ENCODE results near the gene NECAB3. TPM values are rescaled to one million over a fixed set of nuclear protein-coding genes. Genes with fewer than 3 reads are reported as not detected.

Gene NECAB3
- polyA plus RNA-seq, 1 of the 3 experiments (the other 2 are of a cell fraction): 20.1 TPM

DNA sequence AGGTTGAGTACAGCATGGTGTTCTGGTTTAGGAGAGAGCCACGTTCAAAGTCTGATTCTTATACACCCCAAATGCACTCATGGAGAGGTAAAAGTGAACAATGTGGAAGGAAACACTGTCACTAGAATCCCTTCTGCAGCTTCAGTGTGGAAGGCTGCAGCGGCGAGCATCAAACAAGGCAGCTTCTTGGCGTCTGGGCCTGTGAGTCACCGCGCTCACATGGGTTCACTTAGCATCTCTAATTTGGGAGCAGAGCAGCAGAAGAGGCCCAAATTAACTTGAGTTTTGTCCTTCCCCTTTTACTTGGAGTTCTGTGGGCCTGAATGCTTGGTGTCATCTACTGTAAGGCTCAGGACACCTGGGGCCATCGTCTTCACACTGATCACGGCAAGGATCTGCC, 22.9 kb upstream of the NECAB3 start:
- H3K36me3 ChIP-seq (replicated peaks in 1 of 2; ENCODE audit: control insufficient read depth in 1 of 2, insufficient read depth in 2 of 2, low read length in 1 of 2): no peaks in the 10 kb centered on the region
- H2AFZ ChIP-seq (ENCODE audit: low read depth): peak overlapping the region; percentile 73; the same call in 1 of the 2 replicates
- no peaks in the 10 kb centered on the region for H4K20me1 ChIP-seq (ENCODE audit: insufficient read depth)
- ChIA-PET POLR2A (interaction anchor here (1.0 to 1.2 kb wide), 4 partner anchors 10 to 35 kb away, joined by 3 to 7 read pairs (median 4); partner anchors contain the start of genes ACTL10, PXMP4 and ZNF341), CTCF (interaction anchor here (0.7 to 1.6 kb wide), 5 partner anchors 9 to 29 kb away, joined by 3 to 15 read pairs (median 4); partner anchors contain the start of genes E2F1 and PXMP4)
- H3K4me2 ChIP-seq: peak overlapping the region; percentile 7; the same call in 1 of the 2 replicates
- peaks cover 4 to 24% of the 10 kb centered on the region in 2 experiments; a peak in 3 of 4 replicates for H3K4me1 ChIP-seq (ENCODE audit: control insufficient read depth in 1 of 2, insufficient read depth in 2 of 2, low read depth in 1 of 2, low read length in 1 of 2)
- H3K9ac ChIP-seq: no peak overlapping the region
- no peaks in the 10 kb centered on the region for H3K9me2 ChIP-seq
- 39% methylated on average over 8 of the region's 8 CpGs for WGBS (ENCODE audit: low lambda C conversion rate)
- H3K27me3 ChIP-seq (ENCODE audit: insufficient read depth): no peaks in the 10 kb centered on the region
- peaks cover 11% of the 10 kb centered on the region for H3F3A ChIP-seq (replicated peaks; ENCODE audit: insufficient read depth)
- no peaks in the 10 kb centered on the region for H3K9me3 ChIP-seq
- H3K4me3 ChIP-seq (ENCODE audit: low read depth in 2 of 2, low read length in 1 of 2): no peak overlapping the region
- TF ChIP-seq, protein P1, sequence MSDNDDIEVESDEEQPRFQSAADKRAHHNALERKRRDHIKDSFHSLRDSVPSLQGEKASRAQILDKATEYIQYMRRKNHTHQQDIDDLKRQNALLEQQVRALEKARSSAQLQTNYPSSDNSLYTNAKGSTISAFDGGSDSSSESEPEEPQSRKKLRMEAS (IDR thresholded peaks at IDR 0.05; ENCODE audit: low read depth): peak; percentile 57
- TF ChIP-seq GABPA (IDR thresholded peaks at IDR 0.05; ENCODE audit: low read depth) (no peak), JUND (IDR thresholded peaks at IDR 0.05) (peak; percentile 62), RCOR1 (IDR thresholded peaks at IDR 0.05; ENCODE audit: low read length) (no peak), TAF1 (IDR thresholded peaks at IDR 0.05; ENCODE audit: borderline replicate concordance, low read depth, low read length) (no peak), NFIC (IDR thresholded peaks at IDR 0.05; ENCODE audit: borderline replicate concordance) (peak; percentile 59), TCF12 (IDR thresholded peaks at IDR 0.05) (peak; percentile 72), FOSL2 (IDR thresholded peaks at IDR 0.05; ENCODE audit: borderline replicate concordance, low read depth) (peak; percentile 64; the same call in 1 of the 2 replicates)
- TF ChIP-seq, protein P2, sequence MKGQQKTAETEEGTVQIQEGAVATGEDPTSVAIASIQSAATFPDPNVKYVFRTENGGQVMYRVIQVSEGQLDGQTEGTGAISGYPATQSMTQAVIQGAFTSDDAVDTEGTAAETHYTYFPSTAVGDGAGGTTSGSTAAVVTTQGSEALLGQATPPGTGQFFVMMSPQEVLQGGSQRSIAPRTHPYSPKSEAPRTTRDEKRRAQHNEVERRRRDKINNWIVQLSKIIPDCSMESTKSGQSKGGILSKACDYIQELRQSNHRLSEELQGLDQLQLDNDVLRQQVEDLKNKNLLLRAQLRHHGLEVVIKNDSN (IDR thresholded peaks at IDR 0.05; ENCODE audit: borderline replicate concordance, low read depth): peak; percentile 39; the same call in 1 of the 2 replicates
- TF ChIP-seq, protein P3, sequence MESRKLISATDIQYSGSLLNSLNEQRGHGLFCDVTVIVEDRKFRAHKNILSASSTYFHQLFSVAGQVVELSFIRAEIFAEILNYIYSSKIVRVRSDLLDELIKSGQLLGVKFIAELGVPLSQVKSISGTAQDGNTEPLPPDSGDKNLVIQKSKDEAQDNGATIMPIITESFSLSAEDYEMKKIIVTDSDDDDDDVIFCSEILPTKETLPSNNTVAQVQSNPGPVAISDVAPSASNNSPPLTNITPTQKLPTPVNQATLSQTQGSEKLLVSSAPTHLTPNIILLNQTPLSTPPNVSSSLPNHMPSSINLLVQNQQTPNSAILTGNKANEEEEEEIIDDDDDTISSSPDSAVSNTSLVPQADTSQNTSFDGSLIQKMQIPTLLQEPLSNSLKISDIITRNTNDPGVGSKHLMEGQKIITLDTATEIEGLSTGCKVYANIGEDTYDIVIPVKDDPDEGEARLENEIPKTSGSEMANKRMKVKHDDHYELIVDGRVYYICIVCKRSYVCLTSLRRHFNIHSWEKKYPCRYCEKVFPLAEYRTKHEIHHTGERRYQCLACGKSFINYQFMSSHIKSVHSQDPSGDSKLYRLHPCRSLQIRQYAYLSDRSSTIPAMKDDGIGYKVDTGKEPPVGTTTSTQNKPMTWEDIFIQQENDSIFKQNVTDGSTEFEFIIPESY (IDR thresholded peaks at IDR 0.05; ENCODE audit: borderline replicate concordance, low read depth): no peak
- TF ChIP-seq, protein P4, sequence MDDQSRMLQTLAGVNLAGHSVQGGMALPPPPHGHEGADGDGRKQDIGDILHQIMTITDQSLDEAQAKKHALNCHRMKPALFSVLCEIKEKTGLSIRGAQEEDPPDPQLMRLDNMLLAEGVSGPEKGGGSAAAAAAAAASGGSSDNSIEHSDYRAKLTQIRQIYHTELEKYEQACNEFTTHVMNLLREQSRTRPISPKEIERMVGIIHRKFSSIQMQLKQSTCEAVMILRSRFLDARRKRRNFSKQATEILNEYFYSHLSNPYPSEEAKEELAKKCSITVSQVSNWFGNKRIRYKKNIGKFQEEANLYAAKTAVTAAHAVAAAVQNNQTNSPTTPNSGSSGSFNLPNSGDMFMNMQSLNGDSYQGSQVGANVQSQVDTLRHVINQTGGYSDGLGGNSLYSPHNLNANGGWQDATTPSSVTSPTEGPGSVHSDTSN (IDR thresholded peaks at IDR 0.05): 0 out of 2 replicates have a peak, but pooled peaks have one; percentile 9
- DNase-seq: peak; percentile 42
- H3K79me2 ChIP-seq (ENCODE audit: insufficient read depth): no peaks in the 10 kb centered on the region
- H3K27ac ChIP-seq (ENCODE audit: low read depth in 2 of 2, low read length in 1 of 2): peak overlapping the region; percentile 72 to 94; a peak in 3 of 4 replicates

DNA sequence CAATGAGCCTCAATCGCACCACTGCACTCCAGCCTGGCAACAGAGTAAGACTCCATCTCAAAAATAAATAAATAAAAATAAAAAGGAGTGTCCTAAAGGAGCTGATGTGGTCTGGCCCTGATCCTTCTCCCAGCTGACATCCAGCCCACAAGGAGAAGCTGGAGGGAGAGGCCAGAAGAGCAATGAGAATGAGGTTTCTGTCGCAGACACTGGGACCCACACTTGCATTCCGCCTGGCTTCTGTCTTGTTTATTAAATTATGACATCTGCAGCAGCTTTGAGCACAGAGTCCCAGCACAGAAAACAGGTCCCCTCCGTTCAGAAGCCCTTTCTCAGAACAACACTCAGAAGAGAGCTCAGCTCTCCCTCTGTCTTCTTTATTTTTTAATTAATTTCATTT, 22.2 kb upstream of the NECAB3 start:
- 52% methylated on average over 3 of the region's 4 CpGs for WGBS (ENCODE audit: low lambda C conversion rate)
- Histone ChIP-seq H3K36me3 (replicated peaks in 1 of 2; ENCODE audit: control insufficient read depth in 1 of 2, insufficient read depth in 2 of 2, low read length in 1 of 2) (no peaks in the 10 kb centered on the region), H4K20me1 (ENCODE audit: insufficient read depth) (no peaks in the 10 kb centered on the region), H3K27me3 (ENCODE audit: insufficient read depth) (no peaks in the 10 kb centered on the region), H3K4me3 (ENCODE audit: low read depth in 2 of 2, low read length in 1 of 2) (no peak overlapping the region), H3K9ac (no peak overlapping the region), H3K79me2 (ENCODE audit: insufficient read depth) (no peaks in the 10 kb centered on the region), H3F3A (replicated peaks; ENCODE audit: insufficient read depth) (peaks cover 11% of the 10 kb centered on the region), H3K4me1 (ENCODE audit: control insufficient read depth in 1 of 2, insufficient read depth in 2 of 2, low read depth in 1 of 2, low read length in 1 of 2) (peaks cover 4 to 21% of the 10 kb centered on the region in 2 experiments; a peak in 3 of 4 replicates), H3K27ac (ENCODE audit: low read depth in 2 of 2, low read length in 1 of 2) (peak overlapping the region; percentile 72 to 94; a peak in 2 of 4 replicates), H3K9me3 (no peaks in the 10 kb centered on the region), H3K9me2 (no peaks in the 10 kb centered on the region), H2AFZ (ENCODE audit: low read depth) (no peak overlapping the region; the same call in 1 of the 2 replicates), H3K4me2 (no peak overlapping the region)
- TF ChIP-seq MXI1 (IDR thresholded peaks at IDR 0.05; ENCODE audit: low read depth, low read length) (peak; percentile 72; the same call in 1 of the 2 replicates), EP300 (IDR thresholded peaks at IDR 0.05; ENCODE audit: borderline replicate concordance in 1 of 2, low read depth in 1 of 2, low read length in 1 of 2) (peak in 1 of 2 experiments; percentile 74; a peak in 2 of 4 replicates), CHD2 (IDR thresholded peaks at IDR 0.05; ENCODE audit: low read length, partially characterized antibody) (peak; percentile 61), RAD21 (IDR thresholded peaks at IDR 0.05; ENCODE audit: low read length) (peak; percentile 31), FOXM1 (IDR thresholded peaks at IDR 0.05; ENCODE audit: low read depth) (no peak), TCF12 (IDR thresholded peaks at IDR 0.05) (peak; percentile 14; the same call in 1 of the 2 replicates), RCOR1 (IDR thresholded peaks at IDR 0.05; ENCODE audit: low read length) (peak; percentile 46; the same call in 1 of the 2 replicates)
- TF ChIP-seq, protein P2 (IDR thresholded peaks at IDR 0.05; ENCODE audit: borderline replicate concordance, low read depth): no peak
- DNase-seq: peak; percentile 81
- ChIA-PET CTCF (interaction anchor here (0.7 to 1.6 kb wide), 5 partner anchors 10 to 30 kb away, joined by 3 to 15 read pairs (median 4); partner anchors contain the start of genes E2F1 and PXMP4), POLR2A (interaction anchor here (1.0 to 1.2 kb wide), 5 partner anchors 9 to 36 kb away, joined by 3 to 7 read pairs (median 4); partner anchors contain the start of genes ACTL10, PXMP4 and ZNF341)
